ENCODE data around the gene TRMU.

TRMU gene

DNA sequence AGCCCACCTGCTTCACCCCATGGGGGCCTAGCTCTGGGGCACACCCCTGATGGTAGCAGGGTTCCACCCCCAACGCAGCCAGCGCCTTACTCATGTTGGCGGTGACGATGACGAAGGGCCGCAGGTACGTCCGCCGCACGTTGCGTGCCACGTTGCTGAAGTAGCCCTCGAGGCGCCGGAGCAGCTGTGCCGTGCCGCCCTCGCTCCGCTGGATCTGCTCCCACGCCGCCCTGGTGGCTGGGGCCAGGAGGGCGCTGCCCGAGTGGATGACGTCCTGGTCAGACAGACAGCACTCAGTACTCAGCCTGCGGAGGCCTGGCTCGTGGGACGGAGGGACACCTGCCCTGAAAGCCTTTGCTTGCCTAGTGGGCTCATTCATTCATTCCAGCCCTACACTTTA is 50.8 kb downstream of the TRMU start:
- DNase-seq (ENCODE audit: low spot score), result no peak
- TF ChIP-seq, protein P1, sequence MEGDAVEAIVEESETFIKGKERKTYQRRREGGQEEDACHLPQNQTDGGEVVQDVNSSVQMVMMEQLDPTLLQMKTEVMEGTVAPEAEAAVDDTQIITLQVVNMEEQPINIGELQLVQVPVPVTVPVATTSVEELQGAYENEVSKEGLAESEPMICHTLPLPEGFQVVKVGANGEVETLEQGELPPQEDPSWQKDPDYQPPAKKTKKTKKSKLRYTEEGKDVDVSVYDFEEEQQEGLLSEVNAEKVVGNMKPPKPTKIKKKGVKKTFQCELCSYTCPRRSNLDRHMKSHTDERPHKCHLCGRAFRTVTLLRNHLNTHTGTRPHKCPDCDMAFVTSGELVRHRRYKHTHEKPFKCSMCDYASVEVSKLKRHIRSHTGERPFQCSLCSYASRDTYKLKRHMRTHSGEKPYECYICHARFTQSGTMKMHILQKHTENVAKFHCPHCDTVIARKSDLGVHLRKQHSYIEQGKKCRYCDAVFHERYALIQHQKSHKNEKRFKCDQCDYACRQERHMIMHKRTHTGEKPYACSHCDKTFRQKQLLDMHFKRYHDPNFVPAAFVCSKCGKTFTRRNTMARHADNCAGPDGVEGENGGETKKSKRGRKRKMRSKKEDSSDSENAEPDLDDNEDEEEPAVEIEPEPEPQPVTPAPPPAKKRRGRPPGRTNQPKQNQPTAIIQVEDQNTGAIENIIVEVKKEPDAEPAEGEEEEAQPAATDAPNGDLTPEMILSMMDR (IDR thresholded peaks at IDR 0.05; ENCODE audit: extremely low read depth, missing control alignments), result no peak

DNA sequence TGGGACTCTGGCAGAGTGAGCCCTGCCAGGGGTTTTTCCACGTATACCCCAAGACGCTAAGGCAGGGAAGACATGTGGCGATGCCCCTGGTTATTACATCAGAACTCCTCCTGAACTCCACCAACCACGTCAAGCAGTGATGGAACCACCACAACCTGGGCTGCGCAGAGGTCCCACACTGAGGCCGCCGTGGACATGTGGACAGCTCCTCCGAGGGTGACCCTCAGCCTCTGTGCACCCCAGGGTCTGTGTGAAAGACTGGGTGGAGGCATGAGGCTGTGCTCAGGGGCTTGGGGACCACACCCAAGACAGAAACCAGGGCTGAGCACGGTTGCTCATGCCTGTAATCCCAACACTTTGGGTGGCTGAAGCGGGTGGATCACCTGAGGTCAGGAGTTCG is 52.2 kb downstream of the TRMU start:
- no peak for DNase-seq (ENCODE audit: low spot score)
- TF ChIP-seq, protein P1 (IDR thresholded peaks at IDR 0.05; ENCODE audit: extremely low read depth, missing control alignments), result no peak

DNA sequence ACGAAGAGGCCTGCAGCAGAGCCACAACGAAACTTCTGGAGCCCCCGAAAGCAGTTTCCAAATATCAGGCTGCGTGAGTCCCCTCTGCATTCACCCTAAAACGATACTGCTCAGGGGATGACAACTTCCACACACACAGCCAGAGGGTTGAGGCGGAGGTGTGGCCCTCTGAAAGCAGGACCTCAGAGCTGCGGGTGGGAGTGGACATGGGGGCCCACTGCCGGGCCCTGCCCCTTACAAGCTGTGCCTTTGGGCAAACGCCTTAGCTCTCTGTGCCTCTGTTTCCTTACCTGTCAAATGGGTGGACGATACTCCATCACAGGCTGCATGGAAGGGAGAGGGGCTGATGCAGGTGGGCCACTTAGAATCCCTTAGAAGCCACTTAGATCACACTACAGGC is 53.1 kb downstream of the TRMU start:
- TF ChIP-seq, protein P1 (IDR thresholded peaks at IDR 0.05; ENCODE audit: extremely low read depth, missing control alignments), result no peak
- no peak for DNase-seq (ENCODE audit: low spot score)

DNA sequence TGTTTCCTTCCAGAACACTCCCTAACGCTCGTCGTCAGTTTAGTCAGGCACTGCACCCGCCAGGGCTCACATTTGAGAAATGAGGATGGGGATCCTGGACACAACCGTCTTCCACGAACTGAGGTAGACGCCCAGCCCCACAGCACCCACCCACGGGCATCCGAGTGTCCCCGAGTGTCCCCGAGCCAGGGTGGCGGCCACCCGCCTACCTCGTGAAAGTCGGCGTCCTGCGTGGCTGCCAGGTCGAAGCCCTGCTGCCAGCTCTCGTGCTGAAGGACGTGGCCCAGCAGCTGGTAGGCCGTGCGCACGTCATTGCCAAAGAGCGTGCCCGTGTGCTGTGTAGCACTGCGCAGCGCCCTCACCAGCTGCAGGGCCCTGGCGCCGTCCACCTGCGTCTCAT is 53.6 kb downstream of the TRMU start:
- TF ChIP-seq, protein P1 (IDR thresholded peaks at IDR 0.05; ENCODE audit: extremely low read depth, missing control alignments), result no peak
- DNase-seq (ENCODE audit: low spot score), result no peak

DNA sequence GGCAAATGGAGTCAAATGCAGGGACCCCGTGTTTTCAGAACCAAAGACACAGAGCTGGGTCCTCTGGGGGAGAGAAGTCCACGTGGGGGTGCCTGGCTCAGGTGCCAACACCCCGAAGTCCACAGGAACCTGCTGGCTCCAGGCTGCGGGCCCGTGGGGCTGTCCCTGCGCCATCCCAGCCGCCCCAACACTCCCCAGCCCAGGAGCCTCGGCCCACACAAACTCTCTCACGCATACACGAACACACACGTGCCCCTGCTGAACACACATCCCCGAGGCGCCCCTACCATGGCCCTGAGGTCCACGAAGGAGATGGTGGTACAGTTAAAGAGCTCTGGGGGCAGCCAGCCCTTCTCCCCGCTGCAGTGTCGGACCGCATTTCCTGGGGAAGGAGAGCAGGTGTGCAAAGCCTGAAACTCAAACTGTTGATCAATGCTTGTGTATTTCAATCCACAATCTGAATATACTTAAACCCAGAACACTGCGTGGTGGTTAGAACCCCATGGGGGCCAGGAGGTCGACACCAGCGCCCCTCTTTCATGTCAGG is 54.7 kb downstream of the TRMU start:
- DNase-seq (ENCODE audit: low spot score), result no peak
- TF ChIP-seq, protein P1 (IDR thresholded peaks at IDR 0.05; ENCODE audit: extremely low read depth, missing control alignments), result no peak

DNA sequence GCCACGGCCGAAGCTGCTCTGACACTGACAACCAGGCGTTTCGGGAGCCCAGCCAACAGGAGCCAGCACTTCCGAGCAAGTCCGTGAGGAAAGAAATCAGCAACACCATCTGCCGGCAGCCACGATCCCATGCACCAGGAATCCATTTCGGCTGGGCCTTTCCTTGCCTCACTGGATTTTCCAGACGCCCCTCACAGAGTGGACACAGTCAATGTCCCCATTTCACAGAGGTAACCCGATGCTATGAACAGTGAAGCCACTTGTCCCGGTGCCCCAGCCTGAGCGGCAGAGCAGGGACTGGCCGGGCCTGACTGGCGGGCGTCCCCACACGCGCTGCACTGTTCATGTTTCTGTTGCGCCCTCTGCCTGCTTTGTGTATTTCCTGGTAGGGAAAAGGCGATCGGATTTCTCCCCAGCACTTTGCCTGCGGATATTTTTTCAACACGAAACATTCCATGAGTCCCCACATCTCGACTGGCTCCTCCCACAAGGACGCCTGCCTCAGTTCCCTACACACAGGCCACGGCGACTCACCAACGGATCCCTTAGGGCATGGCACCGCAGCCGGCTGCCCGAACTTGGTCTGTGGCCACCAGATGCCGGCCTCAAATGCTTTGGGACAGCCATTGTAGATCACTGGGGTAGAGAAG is 55.3 kb downstream of the TRMU start:
- no peak for DNase-seq (ENCODE audit: low spot score)

DNA sequence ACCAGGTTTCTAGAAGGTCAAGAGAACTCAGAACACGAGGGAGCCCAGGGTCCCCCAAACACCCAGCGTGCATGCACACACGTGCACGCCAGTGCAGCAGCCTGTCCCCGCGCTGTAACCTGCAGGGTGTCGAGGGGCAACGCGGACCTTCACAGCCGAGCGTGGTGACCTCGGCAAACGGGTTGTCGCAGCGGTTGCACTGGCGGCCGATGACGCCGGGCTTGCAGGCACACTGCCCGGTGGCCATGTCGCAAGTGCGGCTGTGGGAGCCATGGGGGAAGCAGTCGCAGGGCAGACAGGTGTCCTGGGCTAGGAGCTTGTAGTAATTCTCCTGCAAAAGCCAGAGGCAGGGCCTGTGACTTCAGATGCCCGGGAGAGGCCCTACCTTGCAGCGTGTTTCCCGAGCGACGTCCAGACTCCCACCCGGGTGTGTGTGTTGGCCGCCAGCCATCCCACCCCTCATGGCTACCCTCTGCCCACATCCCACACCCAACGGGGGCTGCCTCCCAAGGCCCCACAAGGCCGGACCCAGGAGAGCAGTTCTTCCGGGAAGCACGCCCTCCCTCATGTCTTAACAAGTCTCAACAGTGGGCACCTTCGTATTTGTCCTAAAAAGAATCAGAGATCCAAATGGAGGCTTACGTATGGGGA is 56.1 kb downstream of the TRMU start:
- TF ChIP-seq, protein P1 (IDR thresholded peaks at IDR 0.05; ENCODE audit: extremely low read depth, missing control alignments), result no peak
- DNase-seq (ENCODE audit: low spot score), result no peak

More for the DNA sequence above, 55.3 kb downstream of the TRMU start:
- TF ChIP-seq, protein P1 (IDR thresholded peaks at IDR 0.05; ENCODE audit: extremely low read depth, missing control alignments), result no peak

Data from GM20000 (cell line).